ENCODE results near the gene TBL3.

Gene TBL3

DNA sequence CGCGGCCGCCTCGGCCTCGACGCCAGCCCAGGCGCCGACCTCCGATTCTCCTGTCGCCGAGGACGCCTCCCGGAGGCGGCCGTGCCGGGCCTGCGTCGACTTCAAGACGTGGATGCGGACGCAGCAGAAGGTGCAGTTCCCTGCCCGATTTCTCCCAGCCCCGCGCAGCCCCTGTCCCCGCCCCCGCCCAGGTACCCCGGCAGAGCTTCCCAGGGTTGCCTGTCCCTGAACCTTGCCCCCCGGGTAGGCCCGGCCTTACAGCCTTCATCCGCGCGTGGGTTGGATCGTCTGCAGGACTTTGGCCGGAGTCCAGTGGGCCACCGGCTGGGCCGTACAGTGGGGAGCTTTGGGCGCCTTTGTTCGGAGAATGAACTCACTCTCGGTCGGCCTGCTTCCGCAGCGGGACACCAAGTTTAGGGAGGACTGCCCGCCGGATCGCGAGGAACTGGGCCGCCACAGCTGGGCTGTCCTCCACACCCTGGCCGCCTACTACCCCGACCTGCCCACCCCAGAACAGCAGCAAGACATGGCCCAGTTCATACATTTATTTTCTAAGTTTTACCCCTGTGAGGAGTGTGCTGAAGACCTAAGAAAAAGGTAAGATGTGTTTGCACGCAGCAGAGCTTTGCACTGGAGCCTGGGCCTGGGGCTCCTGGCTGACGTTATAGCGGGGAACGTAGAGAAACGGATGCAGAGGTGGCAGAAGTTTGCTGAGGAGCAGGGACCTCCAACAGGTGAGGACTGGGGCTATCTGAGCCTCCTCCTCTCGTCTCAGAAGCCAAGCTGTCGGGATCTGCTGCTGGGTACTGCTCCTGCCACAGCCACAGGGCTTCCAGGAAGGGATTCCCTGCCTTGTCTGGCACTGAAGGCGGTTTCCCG lies 12.7 kb downstream of the TBL3 start:
- DNase-seq, result no peak

DNA sequence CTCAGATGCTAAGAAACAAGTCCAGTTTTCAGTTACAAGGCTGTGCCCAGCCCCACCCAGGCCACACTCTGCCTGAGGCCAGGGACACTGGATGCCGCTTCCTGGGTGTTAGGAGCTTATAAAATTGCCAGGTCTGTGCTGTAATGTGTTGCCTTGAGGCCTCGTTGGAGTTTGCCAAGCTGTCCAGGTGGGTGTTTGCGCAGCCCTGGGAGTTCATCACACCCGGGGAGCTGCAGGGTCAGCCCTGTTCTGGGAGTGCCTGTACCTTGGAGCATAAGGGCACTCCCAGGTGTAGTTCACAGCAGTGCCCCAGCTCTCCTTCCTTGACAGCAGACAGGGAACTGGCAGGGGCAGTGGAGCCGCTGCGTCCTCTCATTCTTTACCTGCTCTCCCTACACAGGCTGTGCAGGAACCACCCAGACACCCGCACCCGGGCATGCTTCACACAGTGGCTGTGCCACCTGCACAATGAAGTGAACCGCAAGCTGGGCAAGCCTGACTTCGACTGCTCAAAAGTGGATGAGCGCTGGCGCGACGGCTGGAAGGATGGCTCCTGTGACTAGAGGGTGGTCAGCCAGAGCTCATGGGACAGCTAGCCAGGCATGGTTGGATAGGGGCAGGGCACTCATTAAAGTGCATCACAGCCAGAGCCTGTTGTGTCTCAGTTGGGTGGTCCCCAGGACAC lies 13.8 kb downstream of the TBL3 start:
- no peak for DNase-seq

DNA sequence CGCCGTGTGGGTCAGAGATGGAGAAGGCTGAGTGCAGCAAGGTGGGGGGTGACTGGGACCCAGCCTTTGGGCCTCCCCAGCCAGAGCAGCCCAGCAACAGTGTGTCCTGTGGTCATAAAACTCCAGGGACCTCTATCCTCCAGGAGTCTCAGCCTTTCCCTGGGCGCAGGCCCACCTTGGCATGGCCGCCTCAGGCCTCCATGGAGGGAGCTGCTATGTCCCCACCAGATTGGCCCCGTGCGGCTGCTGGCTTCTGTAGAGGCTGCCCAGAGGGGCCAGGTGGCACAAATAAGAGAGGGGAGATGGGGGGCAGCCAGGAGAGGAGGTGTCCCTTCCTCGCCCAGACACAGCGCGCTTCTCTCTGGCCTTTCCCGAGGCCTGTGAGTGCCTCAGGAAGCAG lies 15.3 kb downstream of the TBL3 start:
- no peak for DNase-seq

DNA sequence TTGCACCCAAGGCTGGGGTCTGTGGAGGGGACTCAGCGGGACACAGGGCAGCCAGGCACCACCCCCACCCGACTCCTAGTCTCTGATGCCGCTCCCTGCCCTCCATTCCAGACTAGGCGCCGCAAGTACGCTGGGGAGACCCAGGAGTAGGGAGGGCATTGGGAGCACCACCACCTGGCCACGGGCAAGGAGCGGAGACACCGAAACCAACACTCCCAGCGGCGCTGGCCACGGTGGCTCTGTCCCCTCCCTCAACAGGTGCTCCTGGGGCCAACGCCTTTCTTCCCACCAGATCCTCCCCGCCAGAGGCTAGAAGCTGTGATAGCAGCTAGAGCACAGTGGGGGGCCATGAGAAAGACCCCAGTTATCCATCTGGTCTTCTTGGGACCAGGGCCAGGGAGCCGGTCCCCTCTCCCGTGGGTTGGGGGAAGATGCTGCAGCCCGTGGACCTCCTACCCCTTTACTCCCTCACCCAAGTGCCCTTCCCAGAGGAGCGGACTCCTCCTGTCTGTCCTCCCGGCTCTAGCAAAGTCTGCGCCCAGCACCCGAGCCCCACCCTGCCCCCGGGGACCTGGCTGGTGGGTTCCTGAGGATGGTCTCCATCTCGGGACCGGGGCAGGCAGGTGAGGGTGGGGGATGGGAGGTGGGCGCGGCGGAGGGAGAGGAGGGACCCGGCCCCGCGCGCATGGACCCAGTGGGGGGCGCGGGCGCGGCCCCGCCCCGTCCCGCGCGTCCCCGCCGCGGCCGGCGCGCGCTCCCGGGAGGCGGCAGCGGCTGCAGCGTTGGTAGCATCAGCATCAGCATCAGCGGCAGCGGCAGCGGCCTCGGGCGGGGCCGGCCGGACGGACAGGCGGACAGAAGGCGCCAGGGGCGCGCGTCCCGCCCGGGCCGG lies 17.6 kb downstream of the TBL3 start, which contains the start of gene SYNGR3:
SYNGR3 (plus strand) TSS at position 762 of the 892 bp plus-strand sequence. CDS start 133 bp downstream, outside the sequence.
- DNase-seq, result no peak

DNA sequence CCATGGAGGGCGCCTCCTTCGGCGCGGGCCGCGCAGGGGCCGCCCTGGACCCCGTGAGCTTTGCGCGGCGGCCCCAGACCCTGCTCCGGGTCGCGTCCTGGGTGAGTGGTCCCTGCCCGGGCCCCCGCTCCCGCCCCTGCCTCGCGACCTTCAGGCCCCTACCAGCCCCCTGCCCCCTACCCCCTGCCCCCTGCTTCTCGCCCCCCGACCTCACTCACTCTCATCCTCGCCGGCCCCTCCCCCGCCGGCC lies 18.2 kb downstream of the TBL3 start:
- no peak for DNase-seq

DNA sequence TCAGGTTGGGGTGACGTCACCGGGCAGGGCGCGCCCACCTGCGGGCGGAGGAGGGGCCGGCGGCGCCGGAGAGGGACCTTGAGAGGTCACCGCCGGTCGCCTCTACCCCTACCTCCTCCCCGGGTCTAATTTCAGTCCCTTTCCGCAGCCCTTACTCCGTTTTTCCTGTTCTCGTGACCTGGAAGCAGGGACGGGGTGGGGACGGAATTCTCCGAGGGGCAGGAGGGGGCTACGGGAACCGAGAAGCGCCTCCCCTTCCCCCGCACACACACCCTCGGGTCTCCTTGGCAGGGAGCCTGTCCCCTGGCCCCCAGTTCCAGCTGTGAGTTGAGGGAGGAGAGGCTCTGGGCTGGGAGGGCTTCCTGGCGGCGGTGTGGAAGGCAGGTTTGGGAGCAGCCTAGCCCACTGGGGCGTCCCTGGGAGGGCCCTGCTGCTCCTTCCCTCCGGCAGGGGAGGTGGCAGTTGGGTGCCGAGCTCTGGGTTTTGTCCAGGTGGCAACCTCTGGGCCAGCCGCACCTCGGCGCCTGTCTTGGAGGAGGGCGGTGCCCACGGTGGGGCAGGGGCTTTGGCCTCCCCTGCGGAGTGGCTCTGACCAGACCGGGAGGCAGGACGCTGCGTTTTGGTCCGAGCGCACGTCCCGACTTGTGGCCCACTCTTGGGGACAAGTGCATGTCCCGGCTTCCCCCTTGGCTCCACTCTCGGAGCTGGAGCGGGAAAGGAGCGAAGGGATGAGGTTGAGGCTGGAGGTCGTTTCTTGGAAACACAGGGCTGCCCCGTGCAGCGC lies 18.7 kb downstream of the TBL3 start:
- DNase-seq, result no peak

DNA sequence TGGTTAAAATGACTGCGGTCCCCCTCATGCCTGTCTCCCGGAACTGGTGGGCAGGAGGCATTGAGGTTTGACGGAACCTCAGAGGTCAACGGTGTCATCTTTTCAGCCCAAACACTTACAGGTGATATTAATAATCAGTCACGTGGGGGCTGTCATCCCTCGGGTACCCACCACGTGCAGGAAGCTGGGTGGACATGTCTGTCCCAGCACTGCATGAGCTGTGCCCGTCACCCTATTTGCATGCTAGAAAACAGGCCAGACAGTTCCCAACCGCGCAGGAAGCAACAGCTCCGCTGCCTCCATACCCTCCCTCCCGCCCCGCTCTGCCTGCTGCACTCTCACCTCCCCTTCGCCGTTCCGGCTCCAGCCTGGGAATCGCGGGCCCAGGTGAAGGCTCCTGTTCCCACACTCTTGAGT lies 19.3 kb downstream of the TBL3 start:
- no peak for DNase-seq

DNA sequence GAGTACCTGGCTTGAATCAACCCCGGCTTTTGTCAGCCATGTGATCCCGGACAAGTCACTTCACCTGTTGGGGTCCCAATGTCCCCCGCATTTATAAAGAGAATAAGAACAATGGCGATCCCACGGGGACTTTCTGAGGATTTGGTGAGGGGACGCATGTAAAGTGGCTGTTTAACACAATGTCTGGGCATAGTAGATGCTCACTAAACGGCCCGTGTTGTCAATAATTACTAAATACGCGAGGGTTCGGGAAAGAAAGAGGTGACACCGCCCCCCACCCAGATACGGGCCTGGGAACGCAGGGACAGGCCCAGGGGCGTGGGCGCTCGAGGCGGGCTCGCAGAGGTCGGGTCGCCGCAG lies 19.7 kb downstream of the TBL3 start:
- no peak for DNase-seq

DNA sequence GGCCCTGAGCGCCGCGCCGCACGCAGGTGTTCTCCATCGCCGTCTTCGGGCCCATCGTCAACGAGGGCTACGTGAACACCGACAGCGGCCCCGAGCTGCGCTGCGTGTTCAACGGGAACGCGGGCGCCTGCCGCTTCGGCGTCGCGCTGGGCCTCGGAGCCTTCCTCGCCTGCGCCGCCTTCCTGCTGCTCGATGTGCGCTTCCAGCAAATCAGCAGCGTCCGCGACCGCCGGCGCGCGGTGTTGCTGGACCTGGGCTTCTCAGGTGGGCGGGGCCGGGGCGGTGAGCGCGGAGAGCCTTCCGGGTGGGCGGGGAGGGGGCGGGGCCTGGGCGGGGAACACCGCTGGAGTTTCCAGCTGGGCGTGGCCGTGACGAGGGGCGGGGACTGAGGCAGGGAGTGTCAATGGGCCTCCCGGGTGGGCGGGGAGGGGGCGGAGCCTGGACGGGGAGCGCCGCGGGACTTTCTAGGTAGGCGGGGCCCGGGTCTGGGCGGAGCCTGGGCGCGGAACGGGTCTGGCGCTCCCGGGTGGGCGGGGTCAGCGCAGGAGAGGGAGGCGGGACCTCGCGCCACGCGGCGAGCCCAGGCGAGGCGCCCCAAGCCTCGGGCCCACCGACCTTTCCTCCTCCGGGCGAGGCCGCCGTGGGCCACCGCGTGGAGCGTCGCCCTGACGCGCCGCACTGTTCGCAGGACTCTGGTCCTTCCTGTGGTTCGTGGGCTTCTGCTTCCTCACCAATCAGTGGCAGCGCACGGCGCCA lies 20.3 kb downstream of the TBL3 start:
- peak; percentile 67 to 84 for DNase-seq

DNA sequence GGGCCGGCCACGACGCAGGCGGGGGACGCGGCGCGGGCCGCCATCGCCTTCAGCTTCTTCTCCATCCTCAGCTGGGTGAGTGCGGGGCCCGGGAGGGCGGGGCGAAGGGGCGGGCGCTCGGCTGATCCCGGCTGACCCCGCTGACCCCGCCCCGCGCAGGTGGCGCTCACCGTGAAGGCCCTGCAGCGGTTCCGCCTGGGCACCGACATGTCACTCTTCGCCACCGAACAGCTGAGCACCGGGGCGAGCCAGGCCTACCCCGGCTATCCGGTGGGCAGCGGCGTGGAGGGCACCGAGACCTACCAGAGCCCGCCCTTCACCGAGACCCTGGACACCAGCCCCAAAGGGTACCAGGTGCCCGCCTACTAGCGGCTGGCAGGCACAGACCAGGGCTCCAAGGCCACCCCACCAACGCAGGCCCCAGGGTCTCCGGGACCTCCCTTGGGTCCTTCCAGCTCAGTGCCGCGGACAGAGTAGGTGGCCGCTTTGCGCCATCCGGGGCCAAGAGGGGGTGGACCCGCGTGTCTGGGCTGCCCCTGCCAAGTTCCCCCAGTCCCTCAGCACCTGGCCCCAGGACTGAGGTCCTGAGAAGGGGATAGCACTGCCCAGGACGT lies 21.0 kb downstream of the TBL3 start:
- DNase-seq, result no peak

DNA sequence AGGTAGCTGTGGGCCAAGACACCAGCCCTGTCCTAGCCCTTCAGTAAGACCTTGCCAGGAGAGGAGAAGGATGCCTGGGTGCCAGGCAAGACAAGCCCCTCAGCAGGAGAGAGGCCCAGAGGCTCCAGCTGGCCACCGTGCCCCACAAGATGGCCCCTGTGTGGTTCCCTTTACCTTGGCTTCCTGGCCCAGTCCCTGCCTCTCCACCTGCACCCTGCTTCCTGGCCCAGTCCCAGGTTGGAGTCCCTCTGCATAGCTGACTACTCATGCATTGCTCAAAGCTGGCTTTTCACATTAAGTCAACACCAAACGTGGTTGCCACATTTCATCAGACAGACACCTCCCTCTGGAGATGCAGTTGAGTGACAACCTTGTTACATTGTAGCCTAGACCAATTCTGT lies 21.9 kb downstream of the TBL3 start:
- DNase-seq, result no peak

DNA sequence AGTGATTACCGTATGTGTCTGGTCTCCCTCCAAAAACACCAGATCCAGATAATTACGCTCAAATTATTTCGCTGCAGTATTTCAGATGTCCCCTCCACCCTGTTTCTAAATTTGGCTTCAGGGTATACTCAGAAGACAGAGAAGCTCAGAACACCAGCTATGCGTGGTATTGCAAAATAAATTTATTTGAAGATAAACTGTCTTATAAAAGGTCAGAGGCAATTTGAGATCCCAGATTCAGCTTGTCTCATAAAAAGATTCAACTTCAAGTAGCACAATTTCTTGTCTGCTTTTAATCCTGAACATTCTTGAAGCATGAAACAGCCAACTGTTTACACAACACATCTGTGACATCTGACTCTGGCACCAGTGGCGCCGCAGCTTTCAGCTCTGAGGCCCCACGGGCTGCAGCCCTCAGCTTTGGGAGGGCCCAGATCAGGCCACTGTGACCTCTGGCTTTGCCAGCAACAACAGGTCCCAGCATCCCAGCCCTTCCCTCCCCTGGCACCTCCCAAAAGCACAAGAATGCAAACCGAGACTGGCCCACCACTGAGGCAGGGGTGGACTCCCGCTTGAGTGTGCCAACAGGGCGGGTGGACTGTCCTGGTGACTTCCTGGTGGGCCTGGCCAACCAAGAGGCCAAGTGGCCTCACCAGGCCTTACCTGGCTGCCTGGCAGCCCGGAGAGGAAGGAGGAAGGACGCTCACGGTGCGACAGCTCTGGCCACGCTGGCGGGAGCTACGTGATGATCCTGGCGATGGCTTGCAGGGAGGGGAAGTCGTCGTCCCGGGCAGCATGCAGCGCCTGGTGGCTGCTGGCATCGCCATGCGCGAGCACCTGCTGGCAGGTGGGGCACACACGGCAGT lies 25.9 kb downstream of the TBL3 start:
- peak in 1 of 2 donors; percentile 11 for DNase-seq

DNA sequence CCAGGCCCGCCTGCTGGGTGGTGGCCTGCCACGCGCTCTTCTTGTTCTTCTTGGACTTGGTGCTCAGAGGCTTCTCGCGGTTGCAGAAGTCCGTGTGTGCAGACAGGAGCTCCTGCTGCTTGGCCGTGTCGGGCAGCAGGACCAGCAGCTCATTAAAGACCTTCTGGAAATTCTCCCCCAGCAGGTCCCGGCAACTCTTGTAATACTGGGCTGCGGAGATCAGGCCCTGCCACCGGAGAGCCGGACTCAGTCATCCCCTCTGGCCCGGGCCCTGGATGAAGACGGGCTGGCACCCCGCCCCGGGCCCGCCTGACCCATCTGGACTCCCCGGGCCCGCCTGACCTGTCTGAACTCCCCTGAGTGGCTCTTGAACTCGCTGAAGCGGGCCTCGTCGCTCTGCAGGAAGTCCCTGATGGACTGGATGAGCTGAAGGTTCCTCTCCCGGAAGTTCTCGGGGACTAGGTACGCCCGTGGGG lies 26.5 kb downstream of the TBL3 start:
- no peak for DNase-seq

DNA sequence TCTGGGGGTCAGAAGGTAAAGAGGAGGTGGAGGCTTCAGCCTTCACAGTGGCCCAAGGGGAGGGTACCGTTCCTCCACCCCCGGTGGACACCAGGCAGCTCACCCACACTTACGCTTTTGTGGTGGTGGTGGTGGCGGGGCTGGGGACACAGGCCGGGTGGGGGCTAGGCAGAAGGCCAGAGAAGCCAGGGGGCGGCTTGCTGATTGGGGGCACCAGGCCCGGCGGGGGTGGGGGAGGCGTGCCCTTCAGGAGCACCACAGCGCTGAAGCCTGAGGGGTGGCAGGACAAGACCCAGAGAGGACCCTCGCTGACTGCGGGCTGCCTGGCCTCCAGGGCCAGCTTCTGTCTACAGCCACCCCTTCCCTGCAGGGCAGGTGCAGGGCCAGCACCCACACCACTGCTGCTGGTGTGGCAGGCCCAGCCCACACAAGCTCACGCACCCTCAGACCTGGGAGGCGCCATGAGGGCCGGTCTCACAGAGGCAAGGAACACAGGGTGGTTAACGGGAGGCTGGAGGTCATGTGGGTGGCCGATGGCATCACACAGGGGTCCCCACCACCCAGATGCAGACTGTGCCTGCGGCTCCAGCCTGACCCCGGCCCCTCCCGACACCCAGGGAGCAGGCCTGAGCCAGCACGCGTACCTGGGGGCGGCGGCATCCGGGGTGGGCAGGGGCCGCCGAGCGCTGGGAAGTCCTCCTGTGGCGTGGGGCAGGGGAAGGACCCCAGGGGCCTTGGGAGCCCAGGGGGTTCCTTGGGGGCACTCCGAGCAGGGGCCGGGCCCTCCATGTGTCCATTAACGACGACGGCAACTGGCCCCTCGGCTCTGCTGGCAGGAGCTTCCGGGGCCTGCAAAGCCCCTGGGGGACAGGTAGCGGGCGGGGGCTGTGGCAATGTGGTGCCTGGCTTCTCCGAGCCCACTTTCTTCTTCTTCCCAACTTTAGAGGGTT lies 27.3 kb downstream of the TBL3 start:
- DNase-seq, result no peak

DNA sequence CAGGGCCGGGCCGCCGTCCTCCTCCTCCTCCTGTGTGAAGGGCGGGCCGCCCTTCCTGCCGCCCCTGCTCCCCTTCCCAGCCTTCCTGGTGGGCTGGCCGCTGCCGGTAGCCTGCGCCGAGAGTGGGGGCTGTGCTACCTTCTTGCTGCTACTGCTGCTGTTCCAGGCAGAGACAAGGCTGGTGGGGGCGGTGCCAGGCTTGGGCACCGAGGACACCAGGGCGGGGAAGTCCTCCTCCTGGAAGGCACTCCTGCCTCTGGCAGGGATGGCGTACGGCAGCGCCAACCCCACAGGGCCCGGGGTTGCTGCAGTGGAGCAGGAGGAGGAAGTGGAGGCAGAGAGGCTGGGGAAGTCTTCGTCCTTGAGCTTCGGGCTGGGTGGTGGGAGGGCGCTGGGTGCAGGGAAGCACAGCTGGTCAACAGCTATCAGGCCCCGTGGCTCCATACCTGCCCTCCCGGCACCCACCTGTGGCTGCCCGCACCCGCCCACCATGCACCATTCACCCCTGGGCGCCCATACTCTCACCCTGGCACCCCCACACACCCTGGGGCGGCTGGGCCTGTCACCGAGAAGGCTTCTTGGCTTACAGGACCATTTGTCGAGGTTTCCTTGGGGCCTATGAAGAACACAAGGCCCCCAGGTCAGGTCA lies 28.1 kb downstream of the TBL3 start:
- no peak for DNase-seq

DNA sequence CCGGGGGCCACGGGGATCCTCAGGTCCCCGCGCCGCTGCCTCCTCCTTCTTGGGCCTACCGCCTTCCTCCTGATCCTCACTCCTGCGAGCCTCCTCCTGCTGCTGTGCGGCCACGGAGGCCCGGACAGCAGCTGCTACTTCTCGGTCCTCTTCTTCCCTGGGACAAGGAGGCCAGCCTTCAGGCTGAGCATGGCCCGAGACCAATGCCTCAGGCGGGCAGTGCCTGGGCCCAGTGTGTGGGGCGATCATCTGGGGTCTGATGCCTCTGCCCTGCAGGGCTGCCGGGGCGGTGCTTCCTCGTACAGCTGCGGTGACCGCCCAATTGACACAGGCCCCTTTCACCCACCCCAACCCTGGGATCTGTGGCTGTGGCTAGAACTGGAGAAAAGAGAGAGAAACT lies 29.2 kb downstream of the TBL3 start:
- no peak for DNase-seq

DNA sequence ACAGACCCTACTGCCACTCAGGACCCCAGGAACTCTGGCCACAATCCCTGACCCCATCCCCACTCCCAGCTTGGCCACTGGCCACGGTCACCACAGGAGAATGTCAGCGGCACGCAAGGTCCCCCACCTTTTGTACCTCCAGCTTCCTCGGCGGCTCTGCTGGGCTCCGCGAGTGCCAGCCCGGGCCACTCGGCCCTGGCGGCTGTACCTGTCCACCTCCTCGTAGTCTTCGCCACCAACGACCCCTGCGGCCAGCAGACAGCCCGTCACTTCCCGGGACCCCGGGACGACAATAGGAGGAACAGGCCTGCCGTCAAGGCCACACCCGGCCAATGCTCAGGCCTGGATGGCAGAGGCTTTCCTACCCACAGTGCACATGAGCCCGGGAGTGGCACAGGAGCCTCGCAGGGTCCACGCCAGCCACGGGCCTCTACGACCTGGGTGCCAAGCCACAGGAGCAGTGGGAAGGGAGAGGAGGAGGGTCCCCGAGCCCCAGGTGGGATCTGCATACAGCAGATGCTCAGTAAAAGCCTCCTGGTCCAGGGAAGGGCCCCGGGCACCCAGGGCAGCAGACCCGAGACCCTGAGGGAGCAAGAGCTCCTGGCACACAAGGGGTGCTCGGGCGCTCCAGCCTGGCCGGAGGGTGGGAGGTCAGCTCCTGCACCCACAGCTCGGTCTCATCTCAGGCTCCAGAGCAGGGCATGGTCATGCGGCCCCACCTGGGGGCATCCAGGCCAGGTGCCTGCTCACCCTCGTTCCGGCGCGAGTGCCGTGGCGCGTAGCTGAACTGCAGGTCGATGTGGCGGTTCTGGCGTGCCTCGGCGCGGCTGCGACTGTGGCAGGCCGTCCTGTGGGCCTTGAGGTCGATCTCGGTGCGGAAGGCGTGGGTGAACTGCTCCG lies 29.9 kb downstream of the TBL3 start:
- no peak for DNase-seq
